Measurements from ENCODE around the gene LRMDA.

DNA sequence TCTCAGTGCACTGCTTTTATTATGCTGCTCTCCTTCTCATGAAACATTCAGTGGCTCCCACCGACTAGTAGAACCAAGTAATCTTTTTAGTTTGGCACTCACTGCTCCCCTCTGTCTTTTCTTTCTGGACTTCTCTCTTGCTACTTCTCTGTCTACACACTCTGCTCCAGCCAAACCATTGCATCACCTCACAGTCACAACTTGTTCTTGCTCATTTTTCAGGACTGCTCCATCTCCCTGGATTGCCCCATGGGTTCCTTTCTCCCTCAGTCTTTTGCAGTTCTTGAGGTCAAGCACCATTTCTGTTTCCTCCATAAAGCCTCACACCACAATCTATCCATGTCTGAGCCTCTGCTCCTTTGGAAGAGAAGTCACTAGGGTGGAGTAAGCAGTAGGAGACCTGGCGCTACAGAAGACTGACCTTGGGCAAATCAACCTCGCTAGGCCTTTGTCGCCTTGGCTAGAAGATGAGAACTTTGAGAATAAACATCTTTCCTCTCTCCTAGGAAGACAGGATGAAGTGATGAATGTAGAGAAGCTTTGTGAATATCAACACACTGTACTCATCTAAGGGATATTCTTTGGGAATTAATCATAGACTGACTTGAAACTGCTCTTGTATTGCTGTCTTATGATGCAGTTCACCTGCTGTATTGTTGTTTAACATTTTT is 186.2 kb downstream of the LRMDA start:
- no peak for TF ChIP-seq CEBPB (IDR thresholded peaks at IDR 0.05)
- TF ChIP-seq EP300 (IDR thresholded peaks at IDR 0.05; ENCODE audit: borderline replicate concordance), result no peak
- TF ChIP-seq YY1 (IDR thresholded peaks at IDR 0.05; ENCODE audit: low read depth), result no peak
- no peak for TF ChIP-seq EGR1 (IDR thresholded peaks at IDR 0.05)
- no peak for TF ChIP-seq TAF1 (IDR thresholded peaks at IDR 0.05; ENCODE audit: low read depth)
- TF ChIP-seq RAD21 (IDR thresholded peaks at IDR 0.05; ENCODE audit: low read depth), result no peak
- TF ChIP-seq CREB1 (IDR thresholded peaks at IDR 0.05; ENCODE audit: low read depth), result no peak
- TF ChIP-seq, protein P1, sequence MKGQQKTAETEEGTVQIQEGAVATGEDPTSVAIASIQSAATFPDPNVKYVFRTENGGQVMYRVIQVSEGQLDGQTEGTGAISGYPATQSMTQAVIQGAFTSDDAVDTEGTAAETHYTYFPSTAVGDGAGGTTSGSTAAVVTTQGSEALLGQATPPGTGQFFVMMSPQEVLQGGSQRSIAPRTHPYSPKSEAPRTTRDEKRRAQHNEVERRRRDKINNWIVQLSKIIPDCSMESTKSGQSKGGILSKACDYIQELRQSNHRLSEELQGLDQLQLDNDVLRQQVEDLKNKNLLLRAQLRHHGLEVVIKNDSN (IDR thresholded peaks at IDR 0.05), result no peak
- TF ChIP-seq TCF12 (IDR thresholded peaks at IDR 0.05; ENCODE audit: low read depth), result no peak
- TF ChIP-seq TEAD4 (IDR thresholded peaks at IDR 0.05), result no peak
- TF ChIP-seq, protein P2, sequence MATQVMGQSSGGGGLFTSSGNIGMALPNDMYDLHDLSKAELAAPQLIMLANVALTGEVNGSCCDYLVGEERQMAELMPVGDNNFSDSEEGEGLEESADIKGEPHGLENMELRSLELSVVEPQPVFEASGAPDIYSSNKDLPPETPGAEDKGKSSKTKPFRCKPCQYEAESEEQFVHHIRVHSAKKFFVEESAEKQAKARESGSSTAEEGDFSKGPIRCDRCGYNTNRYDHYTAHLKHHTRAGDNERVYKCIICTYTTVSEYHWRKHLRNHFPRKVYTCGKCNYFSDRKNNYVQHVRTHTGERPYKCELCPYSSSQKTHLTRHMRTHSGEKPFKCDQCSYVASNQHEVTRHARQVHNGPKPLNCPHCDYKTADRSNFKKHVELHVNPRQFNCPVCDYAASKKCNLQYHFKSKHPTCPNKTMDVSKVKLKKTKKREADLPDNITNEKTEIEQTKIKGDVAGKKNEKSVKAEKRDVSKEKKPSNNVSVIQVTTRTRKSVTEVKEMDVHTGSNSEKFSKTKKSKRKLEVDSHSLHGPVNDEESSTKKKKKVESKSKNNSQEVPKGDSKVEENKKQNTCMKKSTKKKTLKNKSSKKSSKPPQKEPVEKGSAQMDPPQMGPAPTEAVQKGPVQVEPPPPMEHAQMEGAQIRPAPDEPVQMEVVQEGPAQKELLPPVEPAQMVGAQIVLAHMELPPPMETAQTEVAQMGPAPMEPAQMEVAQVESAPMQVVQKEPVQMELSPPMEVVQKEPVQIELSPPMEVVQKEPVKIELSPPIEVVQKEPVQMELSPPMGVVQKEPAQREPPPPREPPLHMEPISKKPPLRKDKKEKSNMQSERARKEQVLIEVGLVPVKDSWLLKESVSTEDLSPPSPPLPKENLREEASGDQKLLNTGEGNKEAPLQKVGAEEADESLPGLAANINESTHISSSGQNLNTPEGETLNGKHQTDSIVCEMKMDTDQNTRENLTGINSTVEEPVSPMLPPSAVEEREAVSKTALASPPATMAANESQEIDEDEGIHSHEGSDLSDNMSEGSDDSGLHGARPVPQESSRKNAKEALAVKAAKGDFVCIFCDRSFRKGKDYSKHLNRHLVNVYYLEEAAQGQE (IDR thresholded peaks at IDR 0.05; ENCODE audit: low read depth), result no peak

Data from Ishikawa (cell line).